Measurements from ENCODE around the gene OR2C3. TPM values are rescaled to one million over a fixed set of nuclear protein-coding genes. Genes with fewer than 3 reads are reported as not detected.
A peak's percentile ranks its signal among the peaks of the same experiment; 100 is the strongest.

Gene OR2C3
- total RNA-seq, 2 donors from 2014 or later = not detected

- Mint-ChIP-seq H3K4me3 (no peak overlapping the region), H3K9me3 (no peaks in the 10 kb centered on the region), H3K27me3 (ENCODE audit: insufficient read depth) (no peaks in the 10 kb centered on the region), H3K36me3 (ENCODE audit: low read depth) (no peaks in the 10 kb centered on the region), H3K4me1 (peaks cover 26% of the 10 kb centered on the region), H3K27ac (no peak overlapping the region)
- Histone ChIP-seq H3K4me1 (ENCODE audit: control insufficient read depth, insufficient read depth, low read length) (peaks cover 7% of the 10 kb centered on the region), H3K9ac (ENCODE audit: extremely low read depth, low read length, poor library complexity, severe bottlenecking) (no peak overlapping the region), H3K9me3 (ENCODE audit: control insufficient read depth, low read length) (no peaks in the 10 kb centered on the region), H3K4me3 (ENCODE audit: low read length) (no peak overlapping the region), H3K27ac (ENCODE audit: low read depth, low read length) (no peak overlapping the region), H3K27me3 (ENCODE audit: control insufficient read depth, insufficient read depth, low read length, poor library complexity, severe bottlenecking) (no peaks in the 10 kb centered on the region), H3K36me3 (ENCODE audit: control insufficient read depth, insufficient read depth, low read length) (no peaks in the 10 kb centered on the region)
- no peak for DNase-seq
- 83% methylated on average over 2 of the region's 3 CpGs; no CpG with 5 or more reads in 1 of the 2 experiments for WGBS, 2 experiments (ENCODE audit: insufficient coverage in 1 of 2, insufficient read length in 1 of 2)
- no peak for TF ChIP-seq CTCF (conservative IDR thresholded peaks at IDR 0.05)
Observed at GRCh38 chr1:247500865-247501264, 35.4 kb downstream of the OR2C3 start.

GRCh38 chr1:247496581-247497285, 39.5 kb downstream of the OR2C3 start:
- Mint-ChIP-seq H3K27ac (no peak overlapping the region), H3K4me3 (no peak overlapping the region), H3K36me3 (ENCODE audit: low read depth) (no peaks in the 10 kb centered on the region), H3K27me3 (ENCODE audit: insufficient read depth) (no peaks in the 10 kb centered on the region), H3K9me3 (no peaks in the 10 kb centered on the region), H3K4me1 (peaks cover 29% of the 10 kb centered on the region)
- DNase-seq = no peak
- Histone ChIP-seq H3K9ac (ENCODE audit: extremely low read depth, low read length, poor library complexity, severe bottlenecking) (no peak overlapping the region), H3K27me3 (ENCODE audit: control insufficient read depth, insufficient read depth, low read length, poor library complexity, severe bottlenecking) (no peaks in the 10 kb centered on the region), H3K27ac (ENCODE audit: low read depth, low read length) (no peak overlapping the region), H3K4me1 (ENCODE audit: control insufficient read depth, insufficient read depth, low read length) (peaks cover 7% of the 10 kb centered on the region), H3K9me3 (ENCODE audit: control insufficient read depth, low read length) (no peaks in the 10 kb centered on the region), H3K36me3 (ENCODE audit: control insufficient read depth, insufficient read depth, low read length) (no peaks in the 10 kb centered on the region), H3K4me3 (ENCODE audit: low read length) (peak overlapping the region; percentile 32)
- no peak for TF ChIP-seq CTCF (conservative IDR thresholded peaks at IDR 0.05)
- 83 to 89% methylated on average over 1 to 10 of the region's 10 CpGs for WGBS, 2 experiments (ENCODE audit: insufficient coverage in 1 of 2, insufficient read length in 1 of 2)

GRCh38 chr1:247494767-247495166, 41.5 kb downstream of the OR2C3 start:
- Histone ChIP-seq H3K4me1 (ENCODE audit: control insufficient read depth, insufficient read depth, low read length) (peaks cover 7% of the 10 kb centered on the region), H3K9me3 (ENCODE audit: control insufficient read depth, low read length) (no peaks in the 10 kb centered on the region), H3K27me3 (ENCODE audit: control insufficient read depth, insufficient read depth, low read length, poor library complexity, severe bottlenecking) (no peaks in the 10 kb centered on the region), H3K27ac (ENCODE audit: low read depth, low read length) (no peak overlapping the region), H3K4me3 (ENCODE audit: low read length) (no peak overlapping the region), H3K9ac (ENCODE audit: extremely low read depth, low read length, poor library complexity, severe bottlenecking) (no peak overlapping the region), H3K36me3 (ENCODE audit: control insufficient read depth, insufficient read depth, low read length) (no peaks in the 10 kb centered on the region)
- Mint-ChIP-seq H3K36me3 (ENCODE audit: low read depth) (no peaks in the 10 kb centered on the region), H3K27me3 (ENCODE audit: insufficient read depth) (no peaks in the 10 kb centered on the region), H3K27ac (no peak overlapping the region), H3K4me1 (peaks cover 28% of the 10 kb centered on the region), H3K4me3 (no peak overlapping the region), H3K9me3 (no peaks in the 10 kb centered on the region)
- TF ChIP-seq CTCF (conservative IDR thresholded peaks at IDR 0.05) = no peak
- 86 to 87% methylated on average over 2 of the region's 2 CpGs for WGBS, 2 experiments (ENCODE audit: insufficient coverage in 1 of 2, insufficient read length in 1 of 2)
- DNase-seq = no peak
